IPS DF 4.7 (cell line): ENCODE data around the gene HDAC9.
"Not testable (repeated sequence)": the region's sequence is repeated elsewhere in the genome, so short reads cannot be mapped to it uniquely, and the experiment has no call there.

Experiments
- DNase-seq: peaks from one replicate; pipeline ENCODE4 v3.0.0-alpha.2; 2013; ENCODE audit warnings: low spot score; ENCODE audit errors: extremely low read depth

The HDAC9 gene

GRCh38 chr7:18708204-18708603 lies 212.7 kb downstream of the HDAC9 start:
- no peak for DNase-seq

- DNase-seq: no peak
Observed at GRCh38 chr7:18715988-18716387, 220.4 kb downstream of the HDAC9 start.

GRCh38 chr7:18721429-18721828 lies 225.9 kb downstream of the HDAC9 start:
- DNase-seq: no peak

- DNase-seq: no peak
Observed at GRCh38 chr7:18724318-18724717, 228.8 kb downstream of the HDAC9 start.

GRCh38 chr7:18727115-18727870 lies 231.7 kb downstream of the HDAC9 start:
- no peak for DNase-seq

GRCh38 chr7:18736012-18736411 lies 240.5 kb downstream of the HDAC9 start:
- DNase-seq: not testable (repeated sequence)

- no peak for DNase-seq
Observed at GRCh38 chr7:18740579-18740988, 245.0 kb downstream of the HDAC9 start.

- no peak for DNase-seq
Observed at GRCh38 chr7:18753972-18754610, 258.5 kb downstream of the HDAC9 start.

- DNase-seq: no peak
Observed at GRCh38 chr7:18754766-18755165, 259.2 kb downstream of the HDAC9 start.

GRCh38 chr7:18755793-18756192 lies 260.2 kb downstream of the HDAC9 start:
- no peak for DNase-seq

GRCh38 chr7:18756378-18757050 lies 261.0 kb downstream of the HDAC9 start:
- DNase-seq: no peak

- DNase-seq: no peak
Observed at GRCh38 chr7:18760046-18760445, 264.5 kb downstream of the HDAC9 start.

- DNase-seq: no peak
Observed at GRCh38 chr7:18760631-18761445, 265.3 kb downstream of the HDAC9 start.

GRCh38 chr7:18762189-18762588 lies 266.6 kb downstream of the HDAC9 start:
- no peak for DNase-seq

- DNase-seq: no peak
Observed at GRCh38 chr7:18768256-18768655, 272.7 kb downstream of the HDAC9 start.

GRCh38 chr7:18770154-18770811 lies 274.7 kb downstream of the HDAC9 start:
- DNase-seq: no peak

GRCh38 chr7:18770822-18771221 lies 275.3 kb downstream of the HDAC9 start:
- DNase-seq: no peak

- DNase-seq: no peak
Observed at GRCh38 chr7:18771834-18772566, 276.5 kb downstream of the HDAC9 start.

GRCh38 chr7:18772567-18772965 lies 277.0 kb downstream of the HDAC9 start:
- DNase-seq: no peak

GRCh38 chr7:18777314-18777713 lies 281.8 kb downstream of the HDAC9 start:
- DNase-seq: no peak
